Measurements from ENCODE around the gene DOCK9. TPM values are rescaled to one million over a fixed set of nuclear protein-coding genes. Genes with fewer than 3 reads are reported as not detected.

Gene DOCK9
- total RNA-seq, 1 experiment from 2014 or later, result 36.6 TPM

GRCh38 chr13:98974053-98974452 is 3.8 kb downstream of the DOCK9 start (continued):
- no peak for TF ChIP-seq TEAD4 (CRISPR knock-in tag; IDR thresholded peaks at IDR 0.05)
- TF ChIP-seq MYBL2 (CRISPR knock-in tag; IDR thresholded peaks at IDR 0.05), result no peak
- no peak for TF ChIP-seq FOXP1 (CRISPR knock-in tag; IDR thresholded peaks at IDR 0.05; ENCODE audit: borderline replicate concordance)
- no peak for TF ChIP-seq MXD4 (CRISPR knock-in tag; IDR thresholded peaks at IDR 0.05; ENCODE audit: borderline replicate concordance)
- TF ChIP-seq, protein P1, sequence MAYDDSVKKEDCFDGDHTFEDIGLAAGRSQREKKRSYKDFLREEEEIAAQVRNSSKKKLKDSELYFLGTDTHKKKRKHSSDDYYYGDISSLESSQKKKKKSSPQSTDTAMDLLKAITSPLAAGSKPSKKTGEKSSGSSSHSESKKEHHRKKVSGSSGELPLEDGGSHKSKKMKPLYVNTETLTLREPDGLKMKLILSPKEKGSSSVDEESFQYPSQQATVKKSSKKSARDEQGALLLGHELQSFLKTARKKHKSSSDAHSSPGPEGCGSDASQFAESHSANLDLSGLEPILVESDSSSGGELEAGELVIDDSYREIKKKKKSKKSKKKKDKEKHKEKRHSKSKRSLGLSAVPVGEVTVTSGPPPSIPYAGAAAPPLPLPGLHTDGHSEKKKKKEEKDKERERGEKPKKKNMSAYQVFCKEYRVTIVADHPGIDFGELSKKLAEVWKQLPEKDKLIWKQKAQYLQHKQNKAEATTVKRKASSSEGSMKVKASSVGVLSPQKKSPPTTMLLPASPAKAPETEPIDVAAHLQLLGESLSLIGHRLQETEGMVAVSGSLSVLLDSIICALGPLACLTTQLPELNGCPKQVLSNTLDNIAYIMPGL (CRISPR knock-in tag; IDR thresholded peaks at IDR 0.05), result no peak
- TF ChIP-seq SMAD3 (CRISPR knock-in tag; IDR thresholded peaks at IDR 0.05; ENCODE audit: borderline replicate concordance), result no peak
- no peak for TF ChIP-seq CREB1 (CRISPR knock-in tag; IDR thresholded peaks at IDR 0.05)
- TF ChIP-seq KAT7 (CRISPR knock-in tag; IDR thresholded peaks at IDR 0.05; ENCODE audit: borderline replicate concordance), result no peak
- no peak for TF ChIP-seq NFATC4 (CRISPR knock-in tag; IDR thresholded peaks at IDR 0.05)
- no peak for TF ChIP-seq ZNF416 (CRISPR knock-in tag; IDR thresholded peaks at IDR 0.05)

DNA sequence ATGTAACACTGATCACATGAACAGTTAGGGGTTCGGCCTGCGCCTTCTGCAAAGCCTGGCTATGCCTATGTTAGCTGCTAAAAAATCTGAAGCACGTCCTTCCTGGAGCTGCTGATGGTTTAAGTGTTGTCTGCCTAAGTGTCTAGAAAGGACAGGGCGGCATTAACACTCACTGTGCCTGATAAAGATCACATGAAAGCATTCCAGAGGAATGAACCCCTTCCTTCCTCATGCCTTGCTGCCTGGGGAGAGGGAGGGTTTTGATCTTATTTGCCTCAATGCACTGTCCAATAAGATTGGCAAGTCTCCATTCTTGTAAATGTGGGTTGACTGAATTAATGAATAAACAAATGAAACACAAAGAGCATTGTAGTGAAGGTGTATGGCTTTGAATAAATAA is 5.2 kb downstream of the DOCK9 start:
- Mint-ChIP-seq H3K4me1 (peaks cover 42% of the 10 kb centered on the region), H3K4me3 (no peak overlapping the region), H3K9me3 (no peaks in the 10 kb centered on the region), H3K27ac (peak overlapping the region; percentile 7; the same call in 1 of the 2 replicates), H3K36me3 (no peaks in the 10 kb centered on the region), H3K27me3 (ENCODE audit: low read depth) (no peaks in the 10 kb centered on the region)
- DNase-seq (ENCODE audit: low spot score) (no peak), ATAC-seq (no peak)
- CTCF ChIA-PET, result interaction anchor here (1.0 kb wide), 1 partner anchor 21 kb away, joined by 3 read pairs; no protein-coding TSS in a partner anchor
- TF ChIP-seq, protein P2, sequence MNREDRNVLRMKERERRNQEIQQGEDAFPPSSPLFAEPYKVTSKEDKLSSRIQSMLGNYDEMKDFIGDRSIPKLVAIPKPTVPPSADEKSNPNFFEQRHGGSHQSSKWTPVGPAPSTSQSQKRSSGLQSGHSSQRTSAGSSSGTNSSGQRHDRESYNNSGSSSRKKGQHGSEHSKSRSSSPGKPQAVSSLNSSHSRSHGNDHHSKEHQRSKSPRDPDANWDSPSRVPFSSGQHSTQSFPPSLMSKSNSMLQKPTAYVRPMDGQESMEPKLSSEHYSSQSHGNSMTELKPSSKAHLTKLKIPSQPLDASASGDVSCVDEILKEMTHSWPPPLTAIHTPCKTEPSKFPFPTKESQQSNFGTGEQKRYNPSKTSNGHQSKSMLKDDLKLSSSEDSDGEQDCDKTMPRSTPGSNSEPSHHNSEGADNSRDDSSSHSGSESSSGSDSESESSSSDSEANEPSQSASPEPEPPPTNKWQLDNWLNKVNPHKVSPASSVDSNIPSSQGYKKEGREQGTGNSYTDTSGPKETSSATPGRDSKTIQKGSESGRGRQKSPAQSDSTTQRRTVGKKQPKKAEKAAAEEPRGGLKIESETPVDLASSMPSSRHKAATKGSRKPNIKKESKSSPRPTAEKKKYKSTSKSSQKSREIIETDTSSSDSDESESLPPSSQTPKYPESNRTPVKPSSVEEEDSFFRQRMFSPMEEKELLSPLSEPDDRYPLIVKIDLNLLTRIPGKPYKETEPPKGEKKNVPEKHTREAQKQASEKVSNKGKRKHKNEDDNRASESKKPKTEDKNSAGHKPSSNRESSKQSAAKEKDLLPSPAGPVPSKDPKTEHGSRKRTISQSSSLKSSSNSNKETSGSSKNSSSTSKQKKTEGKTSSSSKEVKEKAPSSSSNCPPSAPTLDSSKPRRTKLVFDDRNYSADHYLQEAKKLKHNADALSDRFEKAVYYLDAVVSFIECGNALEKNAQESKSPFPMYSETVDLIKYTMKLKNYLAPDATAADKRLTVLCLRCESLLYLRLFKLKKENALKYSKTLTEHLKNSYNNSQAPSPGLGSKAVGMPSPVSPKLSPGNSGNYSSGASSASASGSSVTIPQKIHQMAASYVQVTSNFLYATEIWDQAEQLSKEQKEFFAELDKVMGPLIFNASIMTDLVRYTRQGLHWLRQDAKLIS (CRISPR knock-in tag; IDR thresholded peaks at IDR 0.05; ENCODE audit: borderline replicate concordance), result no peak
- TF ChIP-seq ZNF396 (CRISPR knock-in tag; IDR thresholded peaks at IDR 0.05; ENCODE audit: borderline replicate concordance) (no peak), ELF4 (CRISPR knock-in tag; IDR thresholded peaks at IDR 0.05; ENCODE audit: low read depth) (no peak), FOXP1 (CRISPR knock-in tag; IDR thresholded peaks at IDR 0.05; ENCODE audit: borderline replicate concordance) (no peak)
- TF ChIP-seq, protein P3, sequence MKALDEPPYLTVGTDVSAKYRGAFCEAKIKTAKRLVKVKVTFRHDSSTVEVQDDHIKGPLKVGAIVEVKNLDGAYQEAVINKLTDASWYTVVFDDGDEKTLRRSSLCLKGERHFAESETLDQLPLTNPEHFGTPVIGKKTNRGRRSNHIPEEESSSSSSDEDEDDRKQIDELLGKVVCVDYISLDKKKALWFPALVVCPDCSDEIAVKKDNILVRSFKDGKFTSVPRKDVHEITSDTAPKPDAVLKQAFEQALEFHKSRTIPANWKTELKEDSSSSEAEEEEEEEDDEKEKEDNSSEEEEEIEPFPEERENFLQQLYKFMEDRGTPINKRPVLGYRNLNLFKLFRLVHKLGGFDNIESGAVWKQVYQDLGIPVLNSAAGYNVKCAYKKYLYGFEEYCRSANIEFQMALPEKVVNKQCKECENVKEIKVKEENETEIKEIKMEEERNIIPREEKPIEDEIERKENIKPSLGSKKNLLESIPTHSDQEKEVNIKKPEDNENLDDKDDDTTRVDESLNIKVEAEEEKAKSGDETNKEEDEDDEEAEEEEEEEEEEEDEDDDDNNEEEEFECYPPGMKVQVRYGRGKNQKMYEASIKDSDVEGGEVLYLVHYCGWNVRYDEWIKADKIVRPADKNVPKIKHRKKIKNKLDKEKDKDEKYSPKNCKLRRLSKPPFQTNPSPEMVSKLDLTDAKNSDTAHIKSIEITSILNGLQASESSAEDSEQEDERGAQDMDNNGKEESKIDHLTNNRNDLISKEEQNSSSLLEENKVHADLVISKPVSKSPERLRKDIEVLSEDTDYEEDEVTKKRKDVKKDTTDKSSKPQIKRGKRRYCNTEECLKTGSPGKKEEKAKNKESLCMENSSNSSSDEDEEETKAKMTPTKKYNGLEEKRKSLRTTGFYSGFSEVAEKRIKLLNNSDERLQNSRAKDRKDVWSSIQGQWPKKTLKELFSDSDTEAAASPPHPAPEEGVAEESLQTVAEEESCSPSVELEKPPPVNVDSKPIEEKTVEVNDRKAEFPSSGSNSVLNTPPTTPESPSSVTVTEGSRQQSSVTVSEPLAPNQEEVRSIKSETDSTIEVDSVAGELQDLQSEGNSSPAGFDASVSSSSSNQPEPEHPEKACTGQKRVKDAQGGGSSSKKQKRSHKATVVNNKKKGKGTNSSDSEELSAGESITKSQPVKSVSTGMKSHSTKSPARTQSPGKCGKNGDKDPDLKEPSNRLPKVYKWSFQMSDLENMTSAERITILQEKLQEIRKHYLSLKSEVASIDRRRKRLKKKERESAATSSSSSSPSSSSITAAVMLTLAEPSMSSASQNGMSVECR (CRISPR knock-in tag; IDR thresholded peaks at IDR 0.05; ENCODE audit: borderline replicate concordance), result no peak
- POLR2A ChIA-PET, result no interaction called here

GRCh38 chr13:98972059-98972458 is 5.8 kb downstream of the DOCK9 start:
- H3K36me3 Mint-ChIP-seq, result no peaks in the 10 kb centered on the region
- ATAC-seq (no peak), DNase-seq (ENCODE audit: low spot score) (no peak)
- ChIA-PET POLR2A (no interaction called here), CTCF (no interaction called here)
- H3K27ac Mint-ChIP-seq, result no peak overlapping the region; the same call in 1 of the 2 replicates
- H3K4me3 Mint-ChIP-seq, result no peak overlapping the region
- no peaks in the 10 kb centered on the region for H3K9me3 Mint-ChIP-seq
- H3K27me3 Mint-ChIP-seq (ENCODE audit: low read depth), result no peaks in the 10 kb centered on the region
- H3K4me1 Mint-ChIP-seq, result peaks cover 36% of the 10 kb centered on the region
- TF ChIP-seq TEAD4 (CRISPR knock-in tag; IDR thresholded peaks at IDR 0.05) (no peak), ZNF671 (CRISPR knock-in tag; IDR thresholded peaks at IDR 0.05) (no peak)

Measured in WTC11 (cell line).